Pancreas (tissue), 10 donors: Measurements from ENCODE around the gene TNFRSF1A. TPM values are rescaled to one million over a fixed set of nuclear protein-coding genes. Genes with fewer than 3 reads are reported as not detected.
"Not testable (repeated sequence)": the region's sequence is repeated elsewhere in the genome, so short reads cannot be mapped to it uniquely, and the experiment has no call there.

ENCODE experiments used
- ATAC-seq, 4 donors: fragments of 200-7000 bp; cut with Tn5 transposase; one replicate each; pipeline versions ENCODE4 v1.8.0 to v1.9.1; 2020; ENCODE audit warnings: mild to moderate bottlenecking in 4 of 4, moderate library complexity in 4 of 4
- DNase-seq, 6 donors: peaks; one replicate each; pipeline ENCODE4 v3.0.0-alpha.2; 2020
- FAIRE-seq: peaks from 2 replicates; lab custom pipeline; 2012; peaks lifted over from hg19 to GRCh38; lab: Jason Lieb, UNC
- H3K27ac ChIP-seq, 4 donors: fragments of 200-600 bp; sonication (generic); 1 replicate in 3 of 4; 2 replicates in 1 of 4; pipeline versions ENCODE4 v1.5.0 to v1.8.0; 2020
- H3K27me3 ChIP-seq, 4 donors: fragments of 200-600 bp; one replicate each; pipeline ENCODE4 v1.8.0; 2021
- H3K36me3 ChIP-seq, 3 donors: fragments of 200-600 bp; sonication (generic) in 1 of 3; one replicate each; pipeline versions ENCODE4 v1.5.0 to v1.8.0; 2020 to 2021
- H3K4me1 ChIP-seq, 3 donors: fragments of 200-600 bp; one replicate each; pipeline ENCODE4 v1.8.0; 2021
- H3K4me3 ChIP-seq, 4 donors: fragments of 200-600 bp; sonication (generic) in 2 of 4; one replicate each; pipeline versions ENCODE4 v1.5.0 to v1.8.0; 2020 to 2021
- H3K9me3 ChIP-seq, 4 donors: fragments of 200-600 bp; one replicate each; pipeline ENCODE4 v1.8.0; 2021
- WGBS, 2 donors: extraction: QIAGEN DNeasy Blood & Tissue Kit; methylation state at CpG; one replicate each; pipeline ENCODE4 v1.1.7; 2013; 5-methylcytosine and 5-hydroxymethylcytosine counted together
- intact Hi-C, 3 donors: fragments of 100-400 bp; cut with DNase I; formaldehyde crosslinking; loops; one replicate each; pipeline versions ENCODE4 v1.11.1 to v1.14.2; 2022
- polyA plus RNA-seq, 2 donors: library from polyadenylated mRNA; stranded (reverse); fragments of 200-250 nt; gene quantifications; one replicate each; pipeline ENCODE4 v1.2.3, GENCODE V29; 2013
- total RNA-seq, 6 donors: library from RNA; stranded (reverse); fragmentation: NEBNext Ultra II Directional in 4 of 6; extraction: Animal tissue kit (Norgen Biotek cat#: 25700) in 4 of 6; gene quantifications; one replicate each; pipeline versions ENCODE4 v1.2.1 to v1.2.4, GENCODE V29; 2021 to 2023
- TF ChIP-seq, protein P1 (sequence below), 4 donors: fragments of 200-600 bp; sonication (generic) in 3 of 4; IDR thresholded peaks; one replicate each; pipeline versions ENCODE4 v1.5.0 to v1.8.0; 2021; ENCODE audit warnings: antibody characterized with exemption in 4 of 4
- donor health status: healthy with polysubstance abuse.
- donor health status: DM: no; HTN: no; CAD: no; lungs with moderate emphysema.
- donor health status: DM: no; HTN: no; CAD: no.
- donor health status: control.
- donor health status: control.
- donor health status: Bipolar disorder and iron deficiency.
- donor health status: DM: yes; HTN: yes; CAD: no.
- donor health status: DM: no; HTN: no; CAD: no.
- donor health status: DM: no; HTN: no; CAD: no.
- donor health status: DM: yes; HTN: yes; CAD: no.

The TNFRSF1A gene
- total and polyA plus RNA-seq, 8 donors: 23.5 to 68.1 (median 36.6) TPM

DNA sequence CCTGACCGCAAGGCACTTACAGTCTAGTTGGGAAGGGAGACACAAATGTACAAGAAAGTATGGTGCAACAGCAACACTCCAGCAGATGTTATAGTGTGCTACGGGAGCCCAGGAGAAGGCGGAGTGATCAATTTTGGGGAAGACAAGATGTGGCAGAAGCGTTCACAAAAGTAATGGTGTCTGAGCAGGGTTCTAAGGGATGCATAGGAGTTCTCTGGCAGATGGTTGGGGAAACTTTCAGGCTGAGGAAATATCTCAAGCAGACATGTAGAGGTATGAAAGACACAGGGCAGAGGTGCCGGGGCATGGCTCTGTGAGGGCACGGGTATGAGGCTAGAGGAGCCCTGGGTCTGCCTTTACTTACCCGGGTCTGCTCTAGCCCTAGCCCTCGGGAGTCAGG lies 5.1 kb upstream of the TNFRSF1A start:
- Histone ChIP-seq H3K9me3 (no peaks in the 10 kb centered on the region), H3K27ac (peak overlapping the region in 2 of 4 donors; percentile 55 to 62), H3K27me3 (no peaks in the 10 kb centered on the region), H3K36me3 (peaks cover 0 to 7% (median 0%) of the 10 kb centered on the region in 3 donors), H3K4me3 (no peak overlapping the region), H3K4me1 (peaks cover 10 to 41% (median 12%) of the 10 kb centered on the region in 3 donors)
- no peak for FAIRE-seq
- TF ChIP-seq, protein P1, sequence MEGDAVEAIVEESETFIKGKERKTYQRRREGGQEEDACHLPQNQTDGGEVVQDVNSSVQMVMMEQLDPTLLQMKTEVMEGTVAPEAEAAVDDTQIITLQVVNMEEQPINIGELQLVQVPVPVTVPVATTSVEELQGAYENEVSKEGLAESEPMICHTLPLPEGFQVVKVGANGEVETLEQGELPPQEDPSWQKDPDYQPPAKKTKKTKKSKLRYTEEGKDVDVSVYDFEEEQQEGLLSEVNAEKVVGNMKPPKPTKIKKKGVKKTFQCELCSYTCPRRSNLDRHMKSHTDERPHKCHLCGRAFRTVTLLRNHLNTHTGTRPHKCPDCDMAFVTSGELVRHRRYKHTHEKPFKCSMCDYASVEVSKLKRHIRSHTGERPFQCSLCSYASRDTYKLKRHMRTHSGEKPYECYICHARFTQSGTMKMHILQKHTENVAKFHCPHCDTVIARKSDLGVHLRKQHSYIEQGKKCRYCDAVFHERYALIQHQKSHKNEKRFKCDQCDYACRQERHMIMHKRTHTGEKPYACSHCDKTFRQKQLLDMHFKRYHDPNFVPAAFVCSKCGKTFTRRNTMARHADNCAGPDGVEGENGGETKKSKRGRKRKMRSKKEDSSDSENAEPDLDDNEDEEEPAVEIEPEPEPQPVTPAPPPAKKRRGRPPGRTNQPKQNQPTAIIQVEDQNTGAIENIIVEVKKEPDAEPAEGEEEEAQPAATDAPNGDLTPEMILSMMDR (IDR thresholded peaks at IDR 0.05): no peak
- intact Hi-C loops: no loop called here
- WGBS, 2 donors: 87 to 88% methylated on average over 8 of the region's 8 CpGs
- DNase-seq: no peak
- ATAC-seq: no peak

DNA sequence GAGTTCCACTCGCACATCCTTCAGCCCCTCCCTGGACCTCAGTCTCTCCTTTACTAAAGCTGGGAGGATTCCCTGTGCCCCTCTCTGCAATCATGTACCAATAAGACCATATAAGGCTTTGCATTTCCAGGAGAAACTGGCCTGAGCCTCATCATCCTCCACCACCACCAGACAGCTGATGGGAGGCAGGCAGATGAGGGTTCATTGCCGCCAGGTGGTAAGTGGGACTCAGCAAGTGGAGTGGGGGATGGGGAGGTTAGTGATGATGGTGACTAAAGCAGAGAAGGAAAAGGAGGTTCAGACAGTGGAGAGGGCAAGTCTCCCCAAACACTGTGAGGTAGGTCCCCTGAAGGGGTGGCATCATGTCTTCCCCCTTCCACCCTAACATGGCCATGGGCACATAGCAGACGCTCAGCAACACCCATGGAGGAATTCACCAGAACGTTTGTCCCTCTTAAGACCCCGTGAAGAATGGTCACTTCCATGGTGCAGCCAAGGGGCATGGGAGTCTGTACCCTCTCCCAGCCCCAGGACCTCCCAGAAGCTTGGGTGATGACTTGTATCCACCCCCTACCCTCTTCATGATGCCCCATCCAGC lies 4.5 kb upstream of the TNFRSF1A start:
- ATAC-seq (no peak), DNase-seq (no peak), FAIRE-seq (no peak)
- peaks cover 0 to 7% (median 0%) of the 10 kb centered on the region in 3 donors for H3K36me3 ChIP-seq
- intact Hi-C loops: no loop called here
- peak overlapping the region in 2 of 4 donors; percentile 30 to 67 for H3K27ac ChIP-seq
- no peaks in the 10 kb centered on the region for H3K27me3 ChIP-seq
- TF ChIP-seq, protein P1 (IDR thresholded peaks at IDR 0.05): no peak
- WGBS, 2 donors: 75 to 78% methylated on average over 5 of the region's 5 CpGs
- no peak overlapping the region for H3K4me3 ChIP-seq
- H3K4me1 ChIP-seq: peaks cover 10 to 41% (median 12%) of the 10 kb centered on the region in 3 donors
- H3K9me3 ChIP-seq: no peaks in the 10 kb centered on the region

DNA sequence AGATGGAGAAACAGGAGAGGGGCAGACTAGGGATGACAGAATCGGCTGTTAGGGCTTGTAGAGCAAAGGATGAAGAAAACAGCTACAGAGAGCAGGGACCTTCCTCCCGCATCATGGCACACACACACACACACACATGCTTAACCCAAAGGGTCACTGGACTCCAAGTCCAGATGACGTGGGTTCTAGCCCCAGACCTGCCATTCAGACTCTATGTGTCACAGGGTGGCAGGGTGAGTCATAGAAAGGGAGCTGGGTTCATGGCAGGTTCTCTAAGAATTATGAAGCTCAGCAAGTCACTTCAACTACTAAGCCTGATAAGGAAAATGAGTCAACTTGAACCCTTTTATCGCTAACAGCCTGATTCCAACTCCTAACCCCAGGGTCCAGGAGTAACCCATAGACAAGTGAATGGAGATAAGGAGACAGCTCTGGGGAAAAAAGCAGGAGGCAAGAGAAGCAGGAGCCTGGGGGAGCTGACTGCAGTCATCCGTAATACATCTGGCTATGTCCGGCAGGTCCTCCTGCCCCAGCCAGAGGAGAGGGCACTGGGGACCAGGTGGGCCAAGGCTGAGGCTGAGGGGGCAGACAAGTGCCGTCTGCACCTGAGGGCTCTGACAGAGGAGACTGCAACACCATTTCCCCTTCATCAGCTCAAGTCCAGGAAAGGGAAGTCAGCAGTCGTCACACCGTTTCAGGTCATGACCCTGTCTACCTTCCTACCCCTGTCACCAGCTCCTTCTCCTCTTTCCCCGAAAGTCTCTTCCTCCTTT lies 3.6 kb upstream of the TNFRSF1A start:
- H3K4me1 ChIP-seq: peaks cover 10 to 41% (median 12%) of the 10 kb centered on the region in 3 donors
- DNase-seq (peak in 2 of 6 donors; percentile 46 to 66), FAIRE-seq (no peak), ATAC-seq (peak in 2 of 4 donors; percentile 7 to 49)
- intact Hi-C loops: no loop called here
- TF ChIP-seq, protein P1 (IDR thresholded peaks at IDR 0.05): no peak
- WGBS, 2 donors: 75 to 76% methylated on average over 10 of the region's 10 CpGs
- peak overlapping the region in 2 of 4 donors; percentile 30 to 67 for H3K27ac ChIP-seq
- no peaks in the 10 kb centered on the region for H3K27me3 ChIP-seq
- H3K4me3 ChIP-seq: no peak overlapping the region
- H3K36me3 ChIP-seq: peaks cover 0 to 7% (median 0%) of the 10 kb centered on the region in 3 donors
- no peaks in the 10 kb centered on the region for H3K9me3 ChIP-seq

DNA sequence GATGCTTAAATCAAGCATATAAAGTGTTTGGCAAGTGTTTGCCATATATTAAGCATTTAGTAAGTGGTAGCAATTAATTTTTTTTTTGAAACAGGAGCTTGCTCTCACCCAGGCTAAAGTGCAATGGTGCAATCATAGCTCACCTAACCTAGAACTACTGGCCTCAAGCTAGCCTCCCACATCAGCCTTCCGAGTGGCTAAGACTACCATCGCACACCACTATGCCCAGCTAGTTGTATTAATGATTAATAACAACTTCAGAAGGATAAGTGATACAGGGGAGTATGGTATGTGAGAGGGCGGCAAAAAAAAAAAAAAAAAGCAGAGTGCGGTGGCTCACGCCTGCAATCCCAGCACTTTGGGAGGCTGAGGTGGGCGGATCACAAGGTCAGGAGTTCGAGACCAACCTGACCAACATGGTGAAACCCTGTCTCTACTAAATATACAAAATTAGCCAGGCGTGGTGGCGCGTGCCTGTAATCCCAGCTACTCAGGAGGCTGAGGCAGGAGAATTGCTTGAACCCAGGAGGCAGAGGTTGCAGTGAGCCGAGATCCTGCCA lies 2.3 kb upstream of the TNFRSF1A start:
- peaks cover 10 to 45% (median 12%) of the 10 kb centered on the region in 3 donors for H3K4me1 ChIP-seq
- H3K9me3 ChIP-seq, H3K4me3 ChIP-seq, H3K36me3 ChIP-seq, H3K27me3 ChIP-seq, ATAC-seq, FAIRE-seq, H3K27ac ChIP-seq, intact Hi-C loops, DNase-seq: not testable (repeated sequence)
- 87 to 95% methylated on average over 10 to 11 of the region's 11 CpGs for WGBS, 2 donors

DNA sequence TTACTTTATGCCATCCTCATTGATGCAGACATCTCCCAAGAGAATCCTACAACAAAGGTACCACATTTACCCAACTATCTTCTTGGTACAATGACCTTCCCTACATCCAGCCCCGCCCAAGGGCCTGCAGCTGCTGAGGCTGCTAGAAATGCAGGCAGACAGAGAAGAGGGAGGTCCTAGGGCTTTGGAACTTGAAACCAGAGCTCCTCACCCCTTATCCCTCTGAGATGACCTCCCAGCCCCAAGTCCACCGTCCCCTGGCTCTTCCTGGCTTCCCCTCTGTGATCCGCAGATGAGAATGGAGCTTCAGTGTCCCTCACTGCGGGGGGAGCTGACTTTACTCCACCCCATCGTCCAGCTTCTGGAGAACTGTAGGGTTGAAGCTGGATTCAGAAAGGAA lies 1.6 kb upstream of the TNFRSF1A start:
- no peak overlapping the region for H3K4me3 ChIP-seq
- H3K27me3 ChIP-seq: no peaks in the 10 kb centered on the region
- ATAC-seq (no peak), FAIRE-seq (no peak), DNase-seq (no peak)
- peaks cover 0 to 7% (median 0%) of the 10 kb centered on the region in 3 donors for H3K36me3 ChIP-seq
- H3K4me1 ChIP-seq: peaks cover 10 to 51% (median 12%) of the 10 kb centered on the region in 3 donors
- TF ChIP-seq, protein P1 (IDR thresholded peaks at IDR 0.05): no peak
- WGBS, 2 donors: 69 to 77% methylated on average over 5 of the region's 5 CpGs
- no peak overlapping the region for H3K27ac ChIP-seq
- intact Hi-C loops: no loop called here
- no peaks in the 10 kb centered on the region for H3K9me3 ChIP-seq
